LHCN-M2 (cell line): Measurements from ENCODE around the gene MTMR2. TPM values are rescaled to one million over a fixed set of nuclear protein-coding genes. Genes with fewer than 3 reads are reported as not detected.
"Not testable (repeated sequence)": the region's sequence is repeated elsewhere in the genome, so short reads cannot be mapped to it uniquely, and the experiment has no call there.

Experiments
- DNase-seq: peaks from one replicate; pipeline ENCODE4 v3.0.0-alpha.2; 2012; ENCODE audit warnings: low read depth
- total RNA-seq: library from RNA; depleted of rRNA; stranded (reverse); fragments of >200 nt; gene quantifications from 2 replicates; pipeline ENCODE4 v1.2.3, GENCODE V29; 2014

MTMR2 gene
- total RNA-seq, 1 experiment from 2014 or later: 22.7 TPM

DNA sequence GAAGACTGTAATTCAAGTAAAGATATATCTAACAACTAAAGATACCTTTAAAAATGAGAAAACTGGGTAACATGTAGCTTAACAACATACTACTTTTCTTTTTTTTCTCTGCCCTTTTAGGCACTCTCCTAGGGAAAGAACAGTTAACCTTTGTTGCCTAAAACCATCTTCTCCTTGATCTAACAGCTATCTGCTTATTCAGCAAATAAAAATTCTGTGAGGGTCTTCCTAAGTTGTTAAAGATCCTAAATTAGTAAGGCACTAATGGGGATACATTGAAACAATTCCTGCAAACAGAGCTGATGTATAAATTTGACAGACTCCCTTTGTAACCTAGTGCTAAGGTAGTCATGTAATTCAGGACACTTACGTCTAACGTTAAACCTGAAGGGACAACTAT, 39.1 kb downstream of the MTMR2 start:
- no peak for DNase-seq

DNA sequence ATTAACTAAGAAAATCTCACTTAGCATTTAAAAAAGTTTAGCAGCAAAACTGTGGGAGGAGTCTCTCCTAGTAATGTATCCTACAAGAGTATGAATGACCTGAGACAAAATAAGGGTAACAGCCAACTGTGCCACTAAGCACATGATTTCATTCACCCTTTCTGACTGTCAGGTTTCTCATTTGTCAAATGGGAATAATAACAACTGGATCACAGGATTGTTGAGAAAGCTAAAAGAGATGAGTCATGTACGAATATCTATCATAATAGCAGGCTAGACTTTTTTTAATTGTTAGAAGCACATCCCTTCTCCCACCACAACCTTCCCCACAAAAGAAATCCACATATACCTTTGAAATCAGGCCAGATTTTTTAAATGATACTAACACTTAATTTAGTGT, 39.5 kb downstream of the MTMR2 start:
- peak; percentile 84 for DNase-seq

DNA sequence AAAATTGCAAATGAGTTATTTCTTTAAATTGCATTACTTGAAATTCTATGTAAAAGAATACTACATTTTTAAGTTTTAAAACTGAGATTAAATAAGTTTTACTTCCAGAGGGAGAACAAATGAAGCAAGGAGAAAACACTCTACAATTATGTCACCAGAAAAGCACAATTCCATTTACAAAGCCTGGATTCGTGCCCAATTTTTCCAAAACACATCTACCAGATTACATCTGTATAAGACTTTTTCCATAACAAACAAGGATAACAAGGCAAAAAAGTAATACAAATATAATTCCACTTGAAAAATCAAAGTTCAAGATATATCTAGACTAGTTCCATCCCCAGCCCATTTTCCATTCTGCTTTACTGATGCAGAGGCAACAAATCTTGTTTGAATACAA, 40.5 kb downstream of the MTMR2 start:
- no peak for DNase-seq

DNA sequence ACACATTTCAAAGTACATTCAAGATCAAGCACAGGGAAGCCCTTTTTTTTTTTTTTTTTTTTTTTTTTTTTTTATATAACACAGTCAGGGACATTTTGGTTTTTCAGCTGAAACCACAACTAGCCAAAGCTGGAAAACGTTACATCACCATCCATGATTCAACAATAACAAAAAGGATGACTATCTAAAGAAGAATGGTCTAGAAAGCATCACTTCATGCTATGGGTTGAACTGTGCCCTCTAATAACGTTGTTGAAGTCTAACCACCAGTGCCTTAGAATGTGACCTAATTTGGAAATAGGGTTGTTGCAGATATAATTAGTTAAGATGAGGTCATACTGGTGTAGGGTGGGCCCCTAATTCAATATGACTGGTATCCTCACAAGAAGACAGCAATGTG, 46.6 kb downstream of the MTMR2 start:
- DNase-seq: peak; percentile 96

DNA sequence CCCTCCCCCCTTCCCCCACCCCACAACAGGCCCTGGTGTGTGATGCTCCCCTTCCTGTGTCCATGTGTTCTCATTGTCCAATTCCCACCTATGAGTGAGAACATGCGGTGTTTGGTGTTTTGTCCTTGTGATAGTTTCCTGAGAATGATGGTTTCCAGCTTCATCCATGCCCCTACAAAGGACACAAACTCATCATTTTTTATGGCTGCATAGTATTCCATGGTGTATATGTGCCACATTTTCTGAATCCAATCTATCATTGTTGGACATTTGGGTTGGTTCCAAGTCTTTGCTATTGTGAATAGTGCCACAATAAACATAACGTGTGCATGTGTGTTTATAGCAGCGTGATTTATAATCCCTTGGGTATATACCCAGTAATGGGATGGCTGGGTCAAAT, 53.0 kb downstream of the MTMR2 start:
- DNase-seq: not testable (repeated sequence)

DNA sequence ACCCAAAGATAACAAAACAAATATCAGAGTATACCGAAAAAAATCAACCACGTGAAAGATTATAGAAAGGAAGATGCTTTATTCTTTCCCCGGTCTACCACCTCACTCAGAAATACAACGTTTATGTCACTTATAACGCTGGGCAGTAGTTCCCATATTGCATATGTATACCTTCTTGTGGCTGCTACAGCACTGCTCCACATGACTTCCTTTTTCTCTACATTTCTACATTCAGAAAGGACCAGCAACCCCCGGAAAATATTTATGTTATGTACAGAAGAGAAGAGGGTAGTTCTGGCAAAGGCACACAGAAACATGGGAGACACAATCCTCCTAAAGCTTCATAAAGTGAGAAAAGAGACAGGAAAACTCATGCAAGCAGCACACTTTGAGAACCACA, 56.8 kb downstream of the MTMR2 start:
- DNase-seq: no peak

DNA sequence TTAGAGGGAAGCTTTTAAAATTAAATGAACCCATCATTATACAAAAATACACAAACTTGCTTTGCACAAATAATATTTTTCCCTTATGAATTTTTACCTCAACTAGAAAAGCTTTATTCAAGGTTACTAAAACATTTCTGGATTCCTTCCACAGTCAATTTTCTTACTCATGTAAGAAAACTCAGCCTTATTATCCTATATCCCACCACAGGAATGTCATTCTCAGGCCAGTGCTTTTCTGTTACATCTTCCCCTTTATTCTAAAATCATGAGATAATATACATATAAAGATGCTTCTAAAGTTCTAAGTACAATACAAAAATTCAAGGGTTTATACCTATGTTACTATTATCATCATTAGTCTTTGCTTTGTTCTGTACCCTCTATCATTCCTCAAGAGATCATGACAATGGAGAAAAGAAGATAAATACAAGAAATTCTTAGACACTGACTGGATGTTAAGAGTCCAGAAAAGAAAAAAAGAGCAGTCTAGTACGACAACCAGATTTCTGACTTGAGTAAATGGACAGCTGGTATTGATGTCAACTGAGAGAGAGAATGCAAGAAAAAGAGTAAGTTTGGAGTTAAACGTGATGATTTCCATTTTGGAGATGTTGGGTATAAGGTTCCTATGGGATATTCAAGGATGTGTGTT, 60.3 kb downstream of the MTMR2 start:
- peak; percentile 64 for DNase-seq

DNA sequence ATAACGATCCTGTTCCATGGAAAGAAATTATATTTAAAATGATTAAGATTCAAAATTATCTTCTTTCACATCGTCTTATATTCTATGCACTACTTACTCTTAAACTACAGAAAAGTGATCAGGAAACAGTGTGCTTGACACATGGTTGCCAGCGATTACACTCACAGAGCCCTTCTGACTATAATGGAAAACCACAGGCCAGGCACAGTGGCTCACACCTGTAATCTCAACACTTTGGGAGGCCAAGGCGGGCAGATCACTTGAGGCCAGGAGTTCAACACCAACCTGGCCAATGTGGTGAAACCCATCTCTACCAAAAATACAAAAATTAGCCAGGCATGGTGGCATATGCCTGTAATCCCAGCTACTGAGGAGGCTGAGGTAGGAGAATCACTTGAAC, 63.9 kb downstream of the MTMR2 start:
- not testable (repeated sequence) for DNase-seq

DNA sequence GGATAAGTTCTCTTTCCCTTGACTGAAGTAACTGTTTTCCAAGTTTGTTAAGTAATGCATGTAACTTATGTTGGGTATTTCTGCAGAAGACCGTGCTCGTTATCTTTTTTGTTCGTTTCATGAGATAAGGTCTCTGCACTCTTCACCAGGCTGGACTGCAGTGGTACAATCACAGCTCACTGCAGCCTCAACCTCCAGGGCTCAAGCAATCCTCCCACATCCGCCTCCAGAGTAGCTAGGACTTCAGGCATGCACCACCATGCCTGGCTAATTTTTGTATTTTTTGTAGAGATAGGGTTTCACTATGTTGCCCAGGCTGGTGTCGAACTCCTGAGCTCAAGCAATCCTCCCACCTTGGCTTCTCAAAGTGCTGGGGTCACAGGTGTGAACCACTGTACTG, 69.5 kb downstream of the MTMR2 start:
- not testable (repeated sequence) for DNase-seq

DNA sequence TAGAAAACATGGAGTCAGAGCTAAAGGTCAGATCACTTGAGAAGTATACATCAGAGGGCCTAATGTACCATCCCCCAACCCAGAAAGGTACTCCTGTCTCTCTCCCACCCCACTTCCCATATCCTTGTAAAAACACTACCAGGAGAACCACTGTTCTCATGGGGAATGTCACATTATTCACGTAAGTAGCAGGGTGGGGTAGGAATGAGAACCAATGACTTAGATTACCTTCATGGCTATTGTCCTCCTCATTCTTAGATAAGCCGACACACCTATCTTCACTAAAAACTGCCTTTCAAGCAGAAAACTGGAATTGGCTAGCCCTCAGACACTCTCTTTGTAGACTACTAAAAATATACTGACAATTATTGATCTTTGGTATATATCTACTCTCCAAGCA, 70.0 kb downstream of the MTMR2 start:
- DNase-seq: no peak

DNA sequence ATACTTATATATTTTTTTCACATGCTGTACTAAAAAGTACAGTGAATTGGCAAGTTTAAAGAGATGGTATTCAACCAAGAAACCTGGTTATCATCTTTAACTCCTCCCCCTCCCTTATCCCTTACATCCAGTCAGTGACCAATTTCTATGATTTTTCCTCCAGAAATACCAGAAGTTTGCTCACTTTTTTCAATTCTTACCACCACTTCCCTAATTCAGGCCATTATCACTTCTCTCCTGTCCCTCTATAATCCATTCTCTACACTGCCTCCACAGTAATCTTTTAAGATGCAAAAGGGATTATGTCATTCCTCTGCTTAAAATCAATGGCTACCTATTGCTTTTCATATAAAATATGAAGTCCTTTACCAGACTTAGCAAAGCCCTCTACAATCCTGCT, 70.8 kb downstream of the MTMR2 start:
- DNase-seq: no peak

DNA sequence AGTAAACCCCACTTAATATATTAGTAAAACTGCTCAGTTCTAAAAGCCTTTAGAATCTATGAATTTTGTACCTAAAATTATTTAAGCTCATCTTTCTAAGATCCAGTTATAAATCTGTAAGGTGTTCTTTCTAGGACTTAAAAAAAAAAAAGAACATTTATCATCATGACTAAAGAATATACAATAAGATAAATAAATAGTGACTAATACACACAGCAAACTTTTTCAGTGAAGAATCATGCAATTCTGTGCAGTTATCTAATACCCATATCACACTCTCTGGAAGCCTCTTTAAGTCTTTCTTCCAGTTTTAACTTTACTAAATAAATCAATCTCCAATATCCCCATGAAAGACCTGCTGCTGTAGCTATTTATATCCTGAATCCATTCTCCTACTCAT, 73.8 kb downstream of the MTMR2 start:
- no peak for DNase-seq

DNA sequence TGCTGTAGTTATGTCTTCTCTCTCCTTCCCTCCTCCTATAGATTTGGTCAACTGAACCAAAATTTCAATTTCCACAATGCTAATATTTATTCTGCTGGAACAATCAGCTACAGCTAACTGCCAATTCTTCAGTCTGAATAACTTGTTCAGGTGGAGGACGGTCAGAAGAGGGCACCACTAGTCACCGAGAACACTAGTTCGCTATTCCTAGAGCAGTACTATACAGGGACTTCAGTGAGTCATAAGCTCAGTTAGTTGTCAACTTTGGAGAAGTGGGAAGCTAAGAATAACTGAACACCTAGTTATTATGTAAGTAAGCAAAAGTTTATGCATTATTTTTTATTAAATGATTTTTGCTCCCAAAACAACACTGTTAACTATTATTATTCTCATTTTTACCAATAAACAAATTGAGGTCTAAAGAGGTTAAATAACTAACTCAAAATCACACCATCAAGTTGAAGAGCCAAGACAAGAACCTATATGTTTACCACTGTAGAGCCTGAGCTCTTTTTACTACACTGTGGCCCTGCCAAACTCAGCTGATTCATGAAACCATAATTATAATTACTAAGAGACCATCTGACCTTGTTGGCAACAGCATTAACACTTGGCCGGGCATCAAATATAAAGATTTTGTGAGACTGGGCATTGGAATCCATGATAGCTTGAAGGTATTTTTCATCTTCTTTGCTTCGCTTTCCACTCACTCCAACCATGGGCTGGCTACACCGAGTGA, 74.7 kb downstream of the MTMR2 start:
- peak; percentile 77 for DNase-seq

DNA sequence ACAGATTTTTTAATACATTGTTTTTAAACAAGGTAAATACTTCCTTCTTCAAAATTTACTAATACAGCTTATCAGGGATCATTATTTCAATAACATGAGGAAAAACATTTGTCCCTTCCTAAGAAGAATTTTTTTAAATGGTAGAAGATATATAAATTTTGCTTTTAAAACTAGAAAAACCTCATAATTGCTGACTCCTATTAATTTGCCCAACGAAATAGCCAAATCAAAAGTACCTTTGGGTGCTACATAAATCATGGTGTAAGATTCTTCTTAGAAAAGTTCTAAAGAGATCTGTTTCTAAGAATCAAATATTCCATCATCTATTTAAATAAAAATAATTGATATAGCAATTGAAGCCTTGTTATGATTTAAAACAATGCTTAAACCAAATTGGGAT, 78.7 kb downstream of the MTMR2 start:
- no peak for DNase-seq

DNA sequence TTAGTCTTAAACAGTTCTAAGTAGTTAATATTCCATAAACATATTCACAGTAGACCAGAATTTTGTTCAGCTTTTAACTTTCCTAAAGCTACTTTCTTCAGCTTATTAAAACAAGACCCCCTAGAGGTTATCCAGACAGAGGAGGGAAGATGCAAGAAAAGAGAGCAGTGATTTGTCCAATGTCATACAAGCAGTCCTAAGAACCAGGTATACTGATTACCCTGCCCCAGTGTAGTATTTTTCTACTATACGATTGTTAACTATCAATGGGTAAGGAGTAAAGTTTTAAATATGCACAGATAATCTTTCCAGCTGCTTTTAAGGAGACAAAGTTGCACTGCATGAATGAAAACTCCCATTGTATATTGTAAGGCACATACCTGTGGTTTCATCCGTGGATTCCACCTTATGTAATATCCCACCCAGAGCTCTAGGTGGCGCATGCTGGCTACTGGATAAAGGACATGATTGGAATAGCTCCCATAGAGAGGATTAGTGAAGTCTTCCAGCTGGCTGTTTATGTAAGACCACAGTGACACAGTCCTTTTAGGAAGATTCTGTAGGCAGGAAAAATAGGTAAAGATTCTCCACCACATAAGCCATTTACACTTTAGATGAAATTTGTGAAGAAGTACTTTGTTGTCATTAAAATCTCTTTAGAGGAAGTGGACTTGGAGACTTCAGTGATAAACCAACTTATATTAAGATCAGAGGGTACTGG, 88.0 kb downstream of the MTMR2 start:
- peak; percentile 91 for DNase-seq

DNA sequence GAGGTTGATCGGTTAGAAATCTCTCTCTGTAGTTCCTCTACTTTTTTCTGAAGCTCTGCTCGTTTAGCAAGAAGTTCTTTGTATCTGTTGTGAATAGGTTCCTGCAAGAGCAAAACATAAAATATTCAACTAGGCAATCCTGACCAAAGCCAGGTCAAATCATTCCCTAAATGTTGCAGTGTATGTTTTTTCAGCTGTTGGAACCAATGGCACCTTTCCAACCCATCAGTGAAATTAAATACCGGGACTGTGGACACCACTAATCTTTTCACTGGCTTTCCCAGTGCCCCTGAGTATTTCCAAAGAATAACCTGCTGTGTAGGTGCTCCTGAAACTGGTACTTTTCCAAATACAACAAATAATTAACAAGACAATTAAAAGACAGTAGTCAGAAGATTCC, 88.6 kb downstream of the MTMR2 start:
- peak; percentile 89 for DNase-seq

DNA sequence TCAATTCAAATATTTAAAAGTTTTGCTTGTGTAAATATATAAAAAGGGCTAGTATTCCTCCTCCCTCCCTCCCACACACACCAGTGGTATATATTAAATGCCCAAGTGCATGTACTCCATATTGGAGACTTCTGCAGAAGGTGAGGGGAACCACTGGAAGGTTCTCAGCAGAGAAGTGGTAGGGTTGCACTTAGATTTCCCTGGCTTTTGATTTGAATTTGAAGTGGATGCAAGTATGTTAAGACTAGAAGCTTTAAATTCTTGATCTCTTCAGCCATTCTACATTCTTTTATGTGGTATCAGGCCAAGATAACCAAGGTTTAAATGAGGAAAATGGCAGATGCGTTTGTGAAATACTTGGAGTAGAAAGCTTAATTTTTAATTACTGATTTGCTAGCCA, 90.5 kb downstream of the MTMR2 start:
- DNase-seq: no peak

DNA sequence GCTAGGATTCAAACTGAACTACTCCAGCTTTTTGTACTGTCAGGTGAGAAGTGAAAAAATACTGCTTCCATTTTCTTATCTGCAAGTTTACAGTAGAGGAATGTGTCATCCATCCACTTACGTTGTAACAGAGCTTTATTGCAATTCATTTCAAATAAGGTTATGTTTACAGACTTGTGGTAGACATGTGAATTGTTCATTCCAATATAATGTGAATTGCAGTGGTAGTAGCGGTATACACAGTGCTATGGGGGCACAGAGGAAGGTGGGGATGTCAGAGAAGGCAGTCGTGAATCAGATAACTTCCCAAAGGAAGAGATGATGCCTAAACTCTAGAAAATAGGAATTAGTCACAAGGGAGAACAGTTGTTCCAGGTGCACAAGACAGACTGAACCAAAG, 91.1 kb downstream of the MTMR2 start:
- DNase-seq: no peak

DNA sequence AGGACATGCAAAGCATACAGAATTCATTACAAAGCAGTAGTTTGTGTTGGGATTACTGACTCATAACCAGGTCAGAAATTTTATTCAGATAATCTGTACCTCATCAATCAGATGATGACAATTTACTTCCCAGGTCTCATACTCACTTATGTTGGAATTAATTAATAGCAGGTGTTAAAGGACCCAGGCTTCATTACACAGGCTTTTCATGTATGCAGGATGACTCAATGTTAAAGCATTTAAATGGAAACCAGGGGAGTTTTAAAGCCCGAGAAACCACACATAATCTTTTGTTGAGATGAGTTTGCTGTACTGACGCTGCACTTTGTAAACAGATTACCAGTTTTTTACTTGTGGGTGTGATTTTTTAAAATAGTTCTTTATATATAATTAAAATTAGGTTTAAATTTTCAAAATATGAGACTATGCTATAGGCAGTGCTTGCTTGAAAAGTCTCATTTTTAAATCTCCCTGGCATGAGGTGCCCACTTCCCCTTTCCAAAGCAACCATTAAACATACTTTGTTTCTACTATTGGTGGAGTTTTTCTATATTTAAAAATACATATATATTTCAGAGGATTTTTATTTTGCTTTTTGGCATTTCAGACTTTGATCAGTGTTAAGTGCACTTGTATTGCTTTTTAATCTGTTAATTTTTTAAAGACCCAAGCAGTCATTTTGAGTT, 92.6 kb downstream of the MTMR2 start:
- DNase-seq: peak; percentile 80

DNA sequence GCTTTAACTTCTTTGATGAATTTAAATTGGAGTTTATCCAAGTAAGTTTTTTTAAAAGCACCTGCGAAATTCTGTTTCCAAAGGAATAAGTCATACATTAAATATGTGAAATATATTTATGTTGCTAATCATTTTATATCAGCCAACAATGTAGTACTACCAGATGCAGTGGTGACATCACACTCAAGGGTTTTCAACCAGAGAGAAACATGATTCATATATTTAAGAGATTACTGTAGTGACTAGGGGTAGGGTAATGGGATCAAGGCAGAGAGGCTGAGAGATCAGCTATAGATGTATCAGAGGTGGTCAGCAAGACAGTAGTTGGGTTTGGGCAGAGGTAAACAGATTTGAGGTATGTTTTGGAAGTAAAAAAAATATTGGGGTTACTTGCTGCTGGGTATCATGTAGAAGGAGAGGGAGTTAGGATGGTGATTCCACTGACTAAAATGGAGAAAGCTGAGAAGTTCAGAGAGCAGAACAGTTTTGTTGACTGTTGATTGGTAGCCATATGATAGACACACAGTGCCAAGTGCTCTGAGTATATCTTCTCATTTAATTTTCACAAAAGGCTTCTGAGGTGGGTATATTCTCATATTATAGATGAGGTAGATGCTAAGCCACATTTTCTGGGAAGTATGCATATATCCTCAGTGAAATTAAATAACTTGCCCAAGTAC, 94.2 kb downstream of the MTMR2 start:
- peak; percentile 17 for DNase-seq

DNA sequence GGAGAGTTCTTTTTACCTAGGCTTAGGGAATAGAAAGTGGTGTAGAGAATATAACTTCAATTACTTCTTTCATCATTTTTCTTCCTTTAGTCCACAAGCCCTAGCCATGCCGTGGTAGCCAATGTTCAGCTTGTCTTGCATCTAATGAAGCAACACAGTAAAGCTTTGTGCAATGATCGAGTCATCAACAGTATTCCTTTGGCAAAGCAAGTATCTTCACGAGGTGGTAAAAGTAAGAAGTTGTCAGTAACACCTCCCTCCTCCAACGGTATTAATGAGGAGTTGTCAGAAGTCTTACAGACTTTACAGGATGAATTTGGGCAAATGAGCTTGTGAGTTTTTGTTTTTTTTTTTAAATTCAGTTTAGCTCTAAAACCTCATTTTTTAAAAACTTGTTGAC, 96.2 kb downstream of the MTMR2 start:
- peak; percentile 19 for DNase-seq

DNA sequence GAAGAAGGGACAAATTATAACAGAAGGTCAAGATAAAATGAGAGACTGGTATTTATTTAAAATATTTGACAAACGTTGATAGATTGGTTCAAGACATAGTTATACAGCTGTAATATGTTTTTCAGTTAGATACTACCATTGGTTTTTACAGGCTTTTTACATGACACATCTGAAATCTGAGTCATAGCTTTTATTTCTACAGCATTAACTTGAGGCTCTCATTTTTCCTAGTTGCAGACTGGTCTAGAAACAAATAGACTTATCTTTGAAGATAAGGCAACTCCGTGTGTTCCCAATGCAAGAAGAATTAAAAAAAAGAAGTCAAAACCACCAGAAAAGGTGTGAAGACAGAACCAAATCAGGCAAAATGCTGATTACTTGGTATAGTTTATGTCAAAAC, 102.3 kb downstream of the MTMR2 start:
- peak; percentile 55 for DNase-seq
